HT1080 (cell line): Measurements from ENCODE around the gene PKMYT1. TPM values are rescaled to one million over a fixed set of nuclear protein-coding genes. Genes with fewer than 3 reads are reported as not detected.
A peak's percentile ranks its signal among the peaks of the same experiment; 100 is the strongest.
"Not testable (repeated sequence)": the region's sequence is repeated elsewhere in the genome, so short reads cannot be mapped to it uniquely, and the experiment has no call there.

Source experiments
- DNase-seq: peaks from one replicate; pipeline ENCODE4 v3.0.0-alpha.2; 2015; ENCODE audit warnings: low read depth
- small RNA-seq: library from RNA; depleted of rRNA; stranded (forward); fragments of <200 nt; gene quantifications from one replicate; pipeline ENCODE3, GENCODE V24; 2014
- total RNA-seq: library from RNA; depleted of rRNA; stranded (reverse); fragments of >200 nt; shearing (Covaris generic); gene quantifications from 2 replicates; pipeline ENCODE4 v1.2.3, GENCODE V29; 2014; rRNA removed

PKMYT1 gene
- total RNA-seq, 1 experiment from 2014 or later: 46.9 TPM

GRCh38 chr16:2936436-2937011 lies 43.7 kb downstream of the PKMYT1 start:
- no peak for DNase-seq

DNA sequence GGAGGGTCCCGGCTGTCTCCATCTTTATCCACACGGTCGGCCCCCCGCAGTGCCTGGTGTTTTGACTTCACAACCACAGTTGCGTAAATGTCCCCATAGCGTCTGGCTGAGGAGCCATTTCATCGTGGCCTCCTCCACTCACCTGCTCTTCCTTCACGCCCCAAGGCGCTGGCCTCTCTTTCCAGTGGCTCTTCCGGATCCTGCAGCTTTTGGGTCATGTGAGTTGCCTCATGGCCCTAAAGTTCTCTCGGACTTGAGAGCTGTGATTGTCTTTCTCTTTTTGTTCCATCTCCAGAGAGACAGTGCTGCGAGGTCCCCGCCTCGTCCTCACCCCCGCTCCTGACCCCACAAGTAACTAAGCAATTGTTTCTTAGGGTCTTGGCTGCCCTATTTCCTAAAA lies 45.8 kb downstream of the PKMYT1 start:
- no peak for DNase-seq

DNA sequence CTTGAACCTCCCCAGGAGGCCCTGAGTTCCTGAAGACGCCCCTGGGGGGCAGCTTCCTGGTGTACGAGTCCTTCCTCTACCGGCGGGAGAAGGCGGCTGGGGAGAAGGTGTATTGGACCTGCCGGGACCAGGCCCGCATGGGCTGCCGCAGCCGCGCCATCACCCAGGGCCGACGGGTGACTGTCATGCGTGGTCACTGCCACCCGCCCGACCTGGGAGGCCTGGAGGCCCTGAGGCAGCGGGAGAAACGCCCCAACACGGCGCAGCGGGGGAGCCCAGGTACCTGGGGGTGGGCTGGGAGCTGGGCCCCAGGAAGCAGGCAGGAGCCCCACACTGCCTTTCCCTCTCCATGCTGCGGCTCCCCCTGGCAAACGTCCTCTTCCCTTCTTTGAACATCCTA lies 46.5 kb downstream of the PKMYT1 start:
- DNase-seq: no peak

DNA sequence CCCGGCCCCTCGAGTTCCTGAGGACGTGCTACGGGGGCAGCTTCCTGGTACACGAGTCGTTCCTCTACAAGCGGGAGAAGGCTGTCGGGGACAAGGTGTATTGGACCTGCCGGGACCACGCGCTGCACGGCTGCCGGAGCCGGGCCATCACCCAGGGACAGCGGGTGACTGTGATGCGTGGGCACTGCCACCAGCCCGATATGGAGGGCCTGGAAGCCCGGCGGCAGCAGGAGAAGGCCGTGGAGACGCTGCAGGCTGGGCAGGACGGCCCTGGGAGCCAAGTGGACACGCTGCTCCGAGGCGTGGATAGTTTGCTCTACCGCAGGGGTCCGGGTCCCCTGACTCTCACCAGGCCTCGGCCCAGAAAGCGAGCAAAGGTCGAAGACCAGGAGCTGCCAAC lies 47.1 kb downstream of the PKMYT1 start:
- DNase-seq: no peak

DNA sequence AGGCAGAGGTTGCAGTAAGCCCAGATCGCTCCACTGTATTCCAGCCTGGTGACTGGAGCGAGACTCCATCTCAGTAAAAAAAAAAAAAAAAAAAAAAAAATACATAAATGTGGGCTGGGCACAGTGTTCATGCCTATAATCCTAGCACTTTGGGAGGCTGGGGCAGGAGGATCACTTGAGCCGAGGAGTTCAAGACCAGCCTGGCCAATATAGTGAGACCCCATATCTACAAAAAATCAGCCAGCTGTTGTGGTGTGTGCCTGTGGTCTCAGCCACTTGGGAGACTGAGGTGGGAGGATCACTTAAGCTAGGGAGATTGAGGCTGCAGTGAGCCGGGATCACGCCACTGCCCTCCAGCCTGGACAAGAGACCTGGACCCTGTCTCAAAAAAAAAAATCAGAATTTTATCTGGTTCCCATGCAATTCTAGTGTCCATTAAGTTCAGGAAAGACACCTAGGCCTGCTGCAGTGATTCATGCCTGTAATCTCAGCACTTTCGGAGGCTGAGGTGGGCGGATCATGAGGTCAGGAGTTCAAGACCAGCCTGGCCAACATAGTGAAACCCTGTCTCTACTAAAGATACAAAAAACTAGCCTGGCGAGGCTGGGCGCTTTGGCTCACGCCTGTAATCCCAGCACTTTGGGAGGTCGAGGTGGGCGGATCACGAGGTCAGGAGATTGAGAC lies 48.9 kb downstream of the PKMYT1 start:
- not testable (repeated sequence) for DNase-seq

DNA sequence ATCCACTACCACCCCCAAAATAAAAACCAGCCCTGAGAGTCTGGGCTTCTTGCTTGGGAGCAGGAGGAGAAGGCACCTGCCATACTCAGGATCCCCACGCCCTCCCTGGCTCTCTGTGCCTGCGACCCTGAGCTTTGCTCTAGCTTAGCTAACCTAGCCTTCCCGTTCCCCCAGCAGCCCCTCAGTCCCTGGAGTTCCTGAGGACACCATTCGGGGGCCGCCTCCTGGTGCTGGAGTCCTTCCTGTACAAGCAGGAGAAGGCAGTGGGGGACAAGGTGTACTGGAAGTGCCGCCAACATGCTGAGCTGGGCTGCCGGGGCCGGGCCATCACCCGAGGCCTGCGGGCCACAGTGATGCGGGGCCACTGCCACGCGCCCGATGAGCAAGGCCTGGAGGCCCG lies 50.0 kb downstream of the PKMYT1 start:
- no peak for DNase-seq

DNA sequence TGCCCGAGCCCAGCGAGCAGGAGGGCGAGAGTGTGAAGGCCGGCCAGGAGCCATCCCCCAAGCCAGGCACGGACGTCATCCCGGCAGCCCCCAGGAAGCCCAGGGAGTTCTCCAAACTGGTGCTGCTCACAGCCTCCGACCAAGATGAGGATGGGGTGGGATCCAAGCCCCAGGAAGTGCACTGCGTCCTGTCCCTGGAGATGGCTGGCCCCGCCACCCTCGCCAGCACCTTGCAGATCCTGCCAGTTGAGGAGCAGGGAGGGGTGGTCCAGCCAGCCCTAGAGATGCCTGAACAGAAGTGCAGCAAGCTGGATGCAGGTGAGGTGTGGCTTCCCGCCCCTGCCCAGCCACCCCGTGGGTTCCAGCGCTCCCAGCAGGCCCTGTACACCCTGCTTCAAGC lies 50.6 kb downstream of the PKMYT1 start:
- no peak for DNase-seq

DNA sequence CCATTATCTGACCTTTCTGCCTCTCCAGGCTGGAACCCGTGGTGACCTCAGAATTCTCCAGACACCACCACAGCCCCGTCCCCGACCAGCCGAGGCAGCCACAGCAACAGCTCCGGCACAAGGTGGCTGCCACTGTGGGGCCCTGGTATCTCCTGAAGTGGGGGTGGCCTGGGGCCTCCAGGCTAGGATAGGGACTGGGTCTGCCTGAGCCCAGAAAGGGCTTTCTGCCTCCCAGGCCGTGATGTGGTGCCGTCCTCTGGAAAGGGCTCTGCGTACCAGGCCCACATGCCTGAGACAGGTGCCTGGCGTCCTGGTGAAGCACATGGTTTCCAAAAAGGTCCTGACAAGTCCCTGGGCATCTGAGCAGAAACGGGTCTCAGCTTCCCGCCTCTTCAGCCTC lies 51.5 kb downstream of the PKMYT1 start:
- DNase-seq: no peak

- DNase-seq: not testable (repeated sequence)
Measured at GRCh38 chr16:2928151-2928550, 52.1 kb downstream of the PKMYT1 start.

DNA sequence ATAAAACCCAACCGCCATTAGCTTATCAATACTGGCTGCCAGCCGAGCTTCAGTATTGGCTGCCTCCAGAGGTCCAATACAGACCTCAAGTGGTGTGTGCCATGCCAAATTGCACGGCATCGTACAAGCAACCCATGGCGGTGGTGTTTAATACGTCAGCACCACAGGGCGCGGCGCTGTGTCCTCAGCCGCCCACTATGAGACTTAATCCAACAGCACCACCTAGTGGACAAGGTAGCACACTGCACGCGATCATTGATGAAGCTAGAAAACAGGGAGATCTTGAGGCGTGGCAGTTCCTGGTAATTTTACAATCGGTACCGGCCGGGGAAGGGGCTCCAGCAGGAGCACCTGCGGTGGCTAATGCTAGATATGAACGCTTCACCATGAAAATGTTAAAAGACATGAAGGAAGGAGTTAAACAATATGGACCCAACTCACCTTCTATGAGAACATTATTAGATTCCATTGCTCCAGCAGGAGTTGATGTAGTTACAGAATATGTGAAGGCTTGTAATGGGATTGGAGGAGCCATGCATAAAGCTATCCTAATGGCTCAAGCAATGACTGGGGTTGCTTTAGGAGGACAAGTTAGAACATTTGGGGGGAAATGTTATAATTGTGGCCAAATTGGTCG lies 53.1 kb downstream of the PKMYT1 start:
- peak; percentile 79 for DNase-seq

- DNase-seq: no peak
Measured at GRCh38 chr16:2926650-2926999, 53.6 kb downstream of the PKMYT1 start.

DNA sequence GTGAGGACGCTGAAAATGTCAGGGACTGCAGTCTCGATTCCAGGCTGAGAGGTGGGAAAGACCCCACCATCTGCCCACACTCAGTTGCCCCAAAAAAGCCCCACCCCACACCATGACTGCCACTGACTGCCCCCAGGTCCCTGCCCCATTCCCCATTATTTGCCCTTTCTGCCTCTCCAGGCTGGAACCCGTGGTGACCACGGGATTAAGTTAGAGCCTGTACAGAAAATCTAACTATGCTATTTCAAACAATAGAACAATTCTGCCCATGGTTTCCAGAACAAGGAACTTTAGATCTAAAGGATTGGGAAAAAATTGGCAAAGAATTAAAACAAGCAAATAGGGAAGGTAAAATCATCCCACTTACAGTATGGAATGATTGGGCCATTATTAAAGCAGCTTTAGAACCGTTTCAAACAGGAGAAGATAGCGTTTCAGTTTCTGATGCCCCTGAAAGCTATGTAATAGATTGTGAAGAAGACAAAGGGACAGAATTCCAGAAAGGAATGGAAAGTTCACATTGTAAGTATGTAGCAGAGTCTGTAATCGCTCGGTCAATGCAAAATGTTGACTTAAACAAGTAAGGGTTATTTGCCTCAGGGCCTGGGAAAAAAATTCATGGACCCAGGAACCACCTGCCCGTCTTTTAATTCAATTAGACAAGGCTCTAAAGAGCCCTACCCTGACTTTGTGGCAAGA lies 54.1 kb downstream of the PKMYT1 start:
- DNase-seq: no peak

- peak; percentile 28 for DNase-seq
Measured at GRCh38 chr16:2924901-2925755, 55.1 kb downstream of the PKMYT1 start.

DNA sequence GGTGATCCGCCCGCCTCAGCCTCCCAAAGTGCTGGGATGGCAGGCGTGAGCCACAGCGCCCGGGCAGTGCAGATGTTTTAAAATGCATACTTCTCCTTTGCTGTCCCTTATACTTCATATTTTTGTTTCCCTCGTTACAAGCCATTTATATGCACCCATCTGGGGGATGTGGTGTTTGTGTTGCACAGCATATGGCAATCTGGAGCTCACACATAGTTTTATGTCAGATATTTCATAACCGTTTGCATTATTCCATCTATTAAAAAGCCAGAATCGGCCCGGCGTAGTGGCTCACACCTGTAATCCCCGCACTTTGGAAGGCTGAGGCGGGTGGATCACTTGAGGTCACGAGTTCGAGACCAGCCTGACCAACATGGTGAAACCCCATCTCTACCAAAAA lies 56.8 kb downstream of the PKMYT1 start:
- DNase-seq: no peak

Small RNA genes lying within 50 kb of the gene (small RNA-seq; reads per million reads assigned to genes)
- not detected for gene LINC00514

Other genes starting within 250 kb of the PKMYT1 start
- gene SRRM2, start 227.8 kb downstream of the PKMYT1 start, total RNA-seq: 46.2 and 63.5 TPM in 2 replicates
- gene ELOB, start 203.2 kb downstream of the PKMYT1 start, total RNA-seq: 159 and 224 TPM in 2 replicates
- gene PRSS33, start 192.9 kb downstream of the PKMYT1 start, total RNA-seq: not detected in 2 replicates
- not detected in 2 replicates for gene PRSS41, start 182.0 kb downstream of the PKMYT1 start, total RNA-seq
- not detected in 2 replicates for gene PRSS21, start 163.2 kb downstream of the PKMYT1 start, total RNA-seq
- gene ZG16B, start 150.1 kb downstream of the PKMYT1 start, total RNA-seq: 0.20 and 0.47 TPM in 2 replicates
- not detected in 2 replicates for gene PRSS22, start 122.3 kb downstream of the PKMYT1 start, total RNA-seq
- gene FLYWCH2, start 97.2 kb downstream of the PKMYT1 start, total RNA-seq: 33.2 and 34.5 TPM in 2 replicates
- 21.0 and 25.8 TPM in 2 replicates for gene FLYWCH1, start 68.5 kb downstream of the PKMYT1 start, total RNA-seq
- gene KREMEN2, start 16.2 kb downstream of the PKMYT1 start, total RNA-seq: 2.4 and 2.5 TPM in 2 replicates
- 47.9 TPM in 2 replicates for gene PAQR4, start 11.1 kb downstream of the PKMYT1 start, total RNA-seq
- gene CLDN9, start 32.5 kb upstream of the PKMYT1 start, total RNA-seq: not detected in 2 replicates
- 0.07 TPM in 1 of 2 replicates, not detected in the other for gene CLDN6, start 37.7 kb upstream of the PKMYT1 start, total RNA-seq
- 411 and 496 TPM in 2 replicates for gene TNFRSF12A, start 39.9 kb upstream of the PKMYT1 start, total RNA-seq
- gene HCFC1R1, start 43.5 kb upstream of the PKMYT1 start, total RNA-seq: 246 and 370 TPM in 2 replicates
- gene THOC6, start 43.6 kb upstream of the PKMYT1 start, total RNA-seq: 56.9 and 64.6 TPM in 2 replicates
- not detected in 2 replicates for gene BICDL2, start 56.5 kb upstream of the PKMYT1 start, total RNA-seq
- 0.05 and 0.20 TPM in 2 replicates for gene MMP25, start 66.1 kb upstream of the PKMYT1 start, total RNA-seq
- gene IL32, start 85.2 kb upstream of the PKMYT1 start, total RNA-seq: 1.6 and 2.5 TPM in 2 replicates
- not detected in 2 replicates for gene ZSCAN10, start 118.8 kb upstream of the PKMYT1 start, total RNA-seq
- gene ZNF205, start 132.1 kb upstream of the PKMYT1 start, total RNA-seq: 15.3 and 16.6 TPM in 2 replicates
- gene ZNF213, start 154.6 kb upstream of the PKMYT1 start, total RNA-seq: 3.8 and 4.6 TPM in 2 replicates
- gene OR1F1, start 207.8 kb upstream of the PKMYT1 start, total RNA-seq: not detected in 2 replicates